ENCODE measurements around the gene ADGRE3. TPM values are rescaled to one million over a fixed set of nuclear protein-coding genes. Genes with fewer than 3 reads are reported as not detected.

ADGRE3 gene
- total RNA-seq (2014; rRNA removed), result not detected in 2 replicates
- percentile 6 among the genes with signal in this experiment for Bru-seq, nascent RNA
- BruChase-seq, experiment 1, labeled RNA remaining after a 6-hour chase, result percentile 1 among the genes with signal in this experiment
- BruChase-seq, experiment 2, labeled RNA remaining after a 2-hour chase, result percentile 3 among the genes with signal in this experiment
- long read RNA-seq, result 0 reads

DNA sequence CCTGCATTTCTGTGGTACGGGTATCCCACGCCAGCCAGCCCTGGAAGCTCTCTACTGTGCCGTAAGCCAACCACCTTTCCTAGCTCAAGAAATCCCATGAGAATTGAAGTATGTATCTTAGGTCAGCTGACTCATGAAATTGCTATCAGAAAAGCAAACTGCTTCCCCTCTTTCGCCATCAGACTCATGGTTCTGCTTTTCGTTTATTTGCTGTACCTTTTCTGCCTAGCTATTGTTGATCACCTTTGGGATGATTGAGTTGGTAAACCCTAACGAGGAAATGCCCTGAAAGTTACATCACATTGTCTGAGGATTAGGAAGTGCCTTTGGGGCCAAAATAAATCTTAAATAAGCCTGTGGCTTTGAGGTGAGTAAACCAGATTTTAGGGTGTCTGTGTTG, at the start of gene ADGRE3:
TSS of gene ADGRE3 (minus strand) at position 81 of the 400 bp plus-strand sequence. CDS start at position 7, 74 bp downstream.
- no peak for ATAC-seq
- H3K27me3 ChIP-seq (ENCODE audit: low read length), result peaks cover 67% of the 10 kb centered on the region

DNA sequence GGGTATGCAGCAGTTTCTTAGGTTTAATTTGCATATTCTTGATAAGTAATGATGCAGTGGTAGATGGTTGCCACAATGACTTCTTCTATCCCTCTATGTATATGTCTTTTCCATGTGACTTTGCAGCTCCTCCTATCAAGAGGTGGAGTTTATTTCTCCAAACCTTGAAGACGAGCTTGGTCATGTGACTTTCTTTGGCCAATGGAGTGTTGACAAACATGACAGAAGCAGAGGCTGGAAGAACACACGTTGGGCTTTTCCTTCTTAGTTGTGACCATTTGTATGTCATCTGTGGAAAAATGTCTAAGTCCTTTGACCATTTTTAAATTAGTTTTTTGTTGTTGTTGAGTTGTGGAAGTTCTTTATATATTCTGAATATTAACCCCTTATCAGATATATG, 47.5 kb upstream of the ADGRE3 start:
- Histone ChIP-seq H3K36me3 (ENCODE audit: low read depth, low read length) (peaks cover 28% of the 10 kb centered on the region), H3K4me1 (ENCODE audit: insufficient read depth, low read length) (no peaks in the 10 kb centered on the region), H3K27ac (ENCODE audit: low read length) (no peak overlapping the region), H3K27me3 (ENCODE audit: low read length) (no peaks in the 10 kb centered on the region), H3K4me2 (ENCODE audit: low read length) (no peak overlapping the region), H3F3A (ENCODE audit: low read length, unreplicated experiment) (no peaks in the 10 kb centered on the region), H3K9me2 (replicated peaks; ENCODE audit: low read length) (no peaks in the 10 kb centered on the region), H3K9ac (ENCODE audit: low read length) (no peak overlapping the region), H2AFZ (ENCODE audit: low read length) (no peak overlapping the region), H3K4me3 (ENCODE audit: low read length) (no peak overlapping the region), H3K79me2 (ENCODE audit: low read length) (no peaks in the 10 kb centered on the region), H3K9me3 (ENCODE audit: low read length) (peaks cover 34% of the 10 kb centered on the region), H4K20me1 (ENCODE audit: low read length) (no peaks in the 10 kb centered on the region)
- TF ChIP-seq EZH2 (IDR thresholded peaks at IDR 0.05; ENCODE audit: low read length, unreplicated experiment), result no peak
- TF ChIP-seq, protein P1, sequence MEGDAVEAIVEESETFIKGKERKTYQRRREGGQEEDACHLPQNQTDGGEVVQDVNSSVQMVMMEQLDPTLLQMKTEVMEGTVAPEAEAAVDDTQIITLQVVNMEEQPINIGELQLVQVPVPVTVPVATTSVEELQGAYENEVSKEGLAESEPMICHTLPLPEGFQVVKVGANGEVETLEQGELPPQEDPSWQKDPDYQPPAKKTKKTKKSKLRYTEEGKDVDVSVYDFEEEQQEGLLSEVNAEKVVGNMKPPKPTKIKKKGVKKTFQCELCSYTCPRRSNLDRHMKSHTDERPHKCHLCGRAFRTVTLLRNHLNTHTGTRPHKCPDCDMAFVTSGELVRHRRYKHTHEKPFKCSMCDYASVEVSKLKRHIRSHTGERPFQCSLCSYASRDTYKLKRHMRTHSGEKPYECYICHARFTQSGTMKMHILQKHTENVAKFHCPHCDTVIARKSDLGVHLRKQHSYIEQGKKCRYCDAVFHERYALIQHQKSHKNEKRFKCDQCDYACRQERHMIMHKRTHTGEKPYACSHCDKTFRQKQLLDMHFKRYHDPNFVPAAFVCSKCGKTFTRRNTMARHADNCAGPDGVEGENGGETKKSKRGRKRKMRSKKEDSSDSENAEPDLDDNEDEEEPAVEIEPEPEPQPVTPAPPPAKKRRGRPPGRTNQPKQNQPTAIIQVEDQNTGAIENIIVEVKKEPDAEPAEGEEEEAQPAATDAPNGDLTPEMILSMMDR (conservative IDR thresholded peaks at IDR 0.05; ENCODE audit: low read depth, low read length), result no peak
- TF ChIP-seq EZH2phosphoT487 (IDR thresholded peaks at IDR 0.05; ENCODE audit: borderline replicate concordance, low read length), result no peak
- ChIA-PET CTCF (no interaction called here), POLR2A (ENCODE audit: unreplicated experiment) (no interaction called here)
- ATAC-seq (no peak), DNase-seq (no peak)
- intact Hi-C loops (cut with micrococcal nuclease), result no loop called here
- no TSS peak for BruUV-seq (replicated peaks)

More for the DNA sequence above, at the start of gene ADGRE3:
- no peaks in the 10 kb centered on the region for H3K79me2 ChIP-seq (ENCODE audit: low read length)
- TF ChIP-seq EZH2 (IDR thresholded peaks at IDR 0.05; ENCODE audit: low read length, unreplicated experiment) (no peak), EZH2phosphoT487 (IDR thresholded peaks at IDR 0.05; ENCODE audit: borderline replicate concordance, low read length) (no peak)
- H3K4me2 ChIP-seq (ENCODE audit: low read length), result no peak within 1 kb of the TSS
- H3K9me3 ChIP-seq (ENCODE audit: low read length), result no peaks in the 10 kb centered on the region; the same call in 1 of the 2 replicates
- DNase-seq, result no peak
- CTCF ChIA-PET, result no interaction called here
- no peak within 1 kb of the TSS for H2AFZ ChIP-seq (ENCODE audit: low read length)
- no peaks in the 10 kb centered on the region for H3K36me3 ChIP-seq (ENCODE audit: low read depth, low read length)
- no peak within 1 kb of the TSS for H3K27ac ChIP-seq (ENCODE audit: low read length)
- BruUV-seq (replicated peaks), result no TSS peak
- intact Hi-C loops (cut with micrococcal nuclease), result no loop called here
- H3F3A ChIP-seq (ENCODE audit: low read length, unreplicated experiment), result no peaks in the 10 kb centered on the region
- H3K9me2 ChIP-seq (replicated peaks; ENCODE audit: low read length), result no peaks in the 10 kb centered on the region
- POLR2A ChIA-PET (ENCODE audit: unreplicated experiment), result no interaction called here
- H4K20me1 ChIP-seq (ENCODE audit: low read length), result no peaks in the 10 kb centered on the region
- H3K9ac ChIP-seq (ENCODE audit: low read length), result no peak within 1 kb of the TSS
- no peaks in the 10 kb centered on the region for H3K4me1 ChIP-seq (ENCODE audit: insufficient read depth, low read length)
- no peak within 1 kb of the TSS for H3K4me3 ChIP-seq (ENCODE audit: low read length)

DNA sequence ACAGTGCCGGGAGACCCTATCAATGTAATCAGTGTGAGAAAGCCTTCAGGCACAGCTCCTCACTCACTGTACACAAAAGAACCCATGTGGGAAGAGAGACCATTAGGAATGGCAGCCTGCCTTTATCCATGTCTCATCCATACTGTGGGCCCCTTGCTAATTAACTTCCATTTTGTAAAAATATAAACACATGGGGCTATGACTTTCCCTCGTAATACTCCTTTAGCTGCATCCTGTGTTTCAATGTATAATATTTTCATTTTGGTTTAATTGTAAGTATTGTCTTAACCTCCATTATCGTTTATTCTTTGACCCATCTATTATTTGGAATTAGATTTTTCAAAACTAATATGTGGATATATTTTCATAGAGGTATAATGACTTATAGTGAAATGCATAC, 44.5 kb upstream of the ADGRE3 start:
- peaks cover 39% of the 10 kb centered on the region for H3K9me3 ChIP-seq (ENCODE audit: low read length)
- no peaks in the 10 kb centered on the region for H3K4me1 ChIP-seq (ENCODE audit: insufficient read depth, low read length)
- no peak overlapping the region for H3K4me2 ChIP-seq (ENCODE audit: low read length)
- H3K27ac ChIP-seq (ENCODE audit: low read length), result no peak overlapping the region
- DNase-seq (no peak), ATAC-seq (no peak)
- peaks cover 39% of the 10 kb centered on the region for H3K36me3 ChIP-seq (ENCODE audit: low read depth, low read length)
- no peaks in the 10 kb centered on the region for H3F3A ChIP-seq (ENCODE audit: low read length, unreplicated experiment)
- H3K9me2 ChIP-seq (replicated peaks; ENCODE audit: low read length), result no peaks in the 10 kb centered on the region
- no peak overlapping the region for H2AFZ ChIP-seq (ENCODE audit: low read length)
- POLR2A ChIA-PET (ENCODE audit: unreplicated experiment), result no interaction called here
- TF ChIP-seq, protein P1 (conservative IDR thresholded peaks at IDR 0.05; ENCODE audit: low read depth, low read length), result no peak
- no peak for TF ChIP-seq EZH2 (IDR thresholded peaks at IDR 0.05; ENCODE audit: low read length, unreplicated experiment)
- TF ChIP-seq EZH2phosphoT487 (IDR thresholded peaks at IDR 0.05; ENCODE audit: borderline replicate concordance, low read length), result no peak
- CTCF ChIA-PET, result no interaction called here
- no TSS peak for BruUV-seq (replicated peaks)
- H4K20me1 ChIP-seq (ENCODE audit: low read length), result no peaks in the 10 kb centered on the region
- no peaks in the 10 kb centered on the region for H3K27me3 ChIP-seq (ENCODE audit: low read length)
- H3K79me2 ChIP-seq (ENCODE audit: low read length), result no peaks in the 10 kb centered on the region
- H3K4me3 ChIP-seq (ENCODE audit: low read length), result no peak overlapping the region
- intact Hi-C loops (cut with micrococcal nuclease), result no loop called here
- no peak overlapping the region for H3K9ac ChIP-seq (ENCODE audit: low read length)
